Measurements from ENCODE around the gene CYB5D1. TPM values are rescaled to one million over a fixed set of nuclear protein-coding genes. Genes with fewer than 3 reads are reported as not detected.

CYB5D1 gene
- total and polyA plus RNA-seq, 2 donors from 2014 or later = 14.3 to 20.4 TPM

DNA sequence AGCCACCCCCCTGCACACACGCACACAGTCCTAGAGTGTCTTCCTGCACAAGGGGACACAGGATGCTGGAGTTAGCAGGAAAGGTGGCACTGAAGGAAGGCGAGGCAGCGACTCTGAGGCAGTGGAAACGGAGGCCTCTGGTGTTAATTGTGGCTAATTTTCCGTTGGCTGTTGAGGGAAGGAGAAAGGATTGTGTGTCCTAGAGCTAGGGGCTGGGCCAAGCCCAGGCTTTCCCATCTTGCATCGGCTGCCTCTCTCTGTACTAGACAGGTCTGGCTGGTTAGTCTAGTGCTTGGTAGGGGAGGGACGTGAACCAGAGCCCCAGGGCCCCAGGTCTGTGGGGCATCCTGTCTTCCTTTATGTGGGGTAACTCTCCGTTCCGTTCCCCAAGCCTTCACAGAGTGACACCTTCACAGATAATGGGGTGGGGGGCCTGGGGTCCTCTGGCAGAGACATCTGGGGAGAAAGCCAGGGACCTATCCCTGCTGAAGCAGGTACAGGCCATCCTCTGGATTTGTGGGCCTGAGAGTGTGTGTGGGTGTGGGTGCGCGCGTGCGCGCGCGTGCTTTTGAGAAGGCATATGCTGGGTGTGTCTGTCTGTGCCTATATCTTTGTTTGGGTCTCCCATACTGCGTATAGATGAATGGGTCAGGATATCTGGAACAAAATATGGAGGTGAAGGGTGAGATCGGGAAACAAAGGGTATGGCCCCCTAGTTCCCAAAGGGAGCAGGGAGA, 30.5 kb downstream of the CYB5D1 start, which contains the start of gene CHD3:
Gene CHD3, plus strand, starts transcription at position 606 of the 737 bp plus-strand sequence. CDS start 212 bp downstream, outside the sequence.
- H3K36me3 ChIP-seq (ENCODE audit: control insufficient read depth in 2 of 3, insufficient read depth in 3 of 3, low read length in 3 of 3) = peaks cover 8 to 13% (median 11%) of the 10 kb centered on the region in 3 donors
- intact Hi-C loops (cut with DNase I) = no loop called here
- H3K27me3 ChIP-seq (ENCODE audit: control insufficient read depth, insufficient read depth, low read length) = no peaks in the 10 kb centered on the region
- H3K4me3 ChIP-seq (ENCODE audit: low read length in 3 of 3) = peak within 1 kb of the TSS; percentile 56 to 83 (median 60)
- H3K27ac ChIP-seq (ENCODE audit: low read depth in 2 of 2, low read length in 2 of 2) = peak within 1 kb of the TSS; percentile 94 to 95
- H3K9me3 ChIP-seq (ENCODE audit: control insufficient read depth in 2 of 3, insufficient read depth in 1 of 3, low read length in 3 of 3) = no peaks in the 10 kb centered on the region
- peak within 1 kb of the TSS; percentile 26 to 86 (median 82) for H3K9ac ChIP-seq (ENCODE audit: low read length in 3 of 3)
- peaks cover 12 to 26% (median 21%) of the 10 kb centered on the region in 3 donors for H3K4me1 ChIP-seq (ENCODE audit: control insufficient read depth in 2 of 3, insufficient read depth in 2 of 3, low read depth in 1 of 3, low read length in 3 of 3)
- TF ChIP-seq, protein P1, sequence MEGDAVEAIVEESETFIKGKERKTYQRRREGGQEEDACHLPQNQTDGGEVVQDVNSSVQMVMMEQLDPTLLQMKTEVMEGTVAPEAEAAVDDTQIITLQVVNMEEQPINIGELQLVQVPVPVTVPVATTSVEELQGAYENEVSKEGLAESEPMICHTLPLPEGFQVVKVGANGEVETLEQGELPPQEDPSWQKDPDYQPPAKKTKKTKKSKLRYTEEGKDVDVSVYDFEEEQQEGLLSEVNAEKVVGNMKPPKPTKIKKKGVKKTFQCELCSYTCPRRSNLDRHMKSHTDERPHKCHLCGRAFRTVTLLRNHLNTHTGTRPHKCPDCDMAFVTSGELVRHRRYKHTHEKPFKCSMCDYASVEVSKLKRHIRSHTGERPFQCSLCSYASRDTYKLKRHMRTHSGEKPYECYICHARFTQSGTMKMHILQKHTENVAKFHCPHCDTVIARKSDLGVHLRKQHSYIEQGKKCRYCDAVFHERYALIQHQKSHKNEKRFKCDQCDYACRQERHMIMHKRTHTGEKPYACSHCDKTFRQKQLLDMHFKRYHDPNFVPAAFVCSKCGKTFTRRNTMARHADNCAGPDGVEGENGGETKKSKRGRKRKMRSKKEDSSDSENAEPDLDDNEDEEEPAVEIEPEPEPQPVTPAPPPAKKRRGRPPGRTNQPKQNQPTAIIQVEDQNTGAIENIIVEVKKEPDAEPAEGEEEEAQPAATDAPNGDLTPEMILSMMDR (IDR thresholded peaks at IDR 0.05; ENCODE audit: borderline replicate concordance, extremely low read depth, insufficient read depth) = no peak
- no peak for FAIRE-seq
- DNase-seq = peak in 1 of 5 donors; percentile 5

DNA sequence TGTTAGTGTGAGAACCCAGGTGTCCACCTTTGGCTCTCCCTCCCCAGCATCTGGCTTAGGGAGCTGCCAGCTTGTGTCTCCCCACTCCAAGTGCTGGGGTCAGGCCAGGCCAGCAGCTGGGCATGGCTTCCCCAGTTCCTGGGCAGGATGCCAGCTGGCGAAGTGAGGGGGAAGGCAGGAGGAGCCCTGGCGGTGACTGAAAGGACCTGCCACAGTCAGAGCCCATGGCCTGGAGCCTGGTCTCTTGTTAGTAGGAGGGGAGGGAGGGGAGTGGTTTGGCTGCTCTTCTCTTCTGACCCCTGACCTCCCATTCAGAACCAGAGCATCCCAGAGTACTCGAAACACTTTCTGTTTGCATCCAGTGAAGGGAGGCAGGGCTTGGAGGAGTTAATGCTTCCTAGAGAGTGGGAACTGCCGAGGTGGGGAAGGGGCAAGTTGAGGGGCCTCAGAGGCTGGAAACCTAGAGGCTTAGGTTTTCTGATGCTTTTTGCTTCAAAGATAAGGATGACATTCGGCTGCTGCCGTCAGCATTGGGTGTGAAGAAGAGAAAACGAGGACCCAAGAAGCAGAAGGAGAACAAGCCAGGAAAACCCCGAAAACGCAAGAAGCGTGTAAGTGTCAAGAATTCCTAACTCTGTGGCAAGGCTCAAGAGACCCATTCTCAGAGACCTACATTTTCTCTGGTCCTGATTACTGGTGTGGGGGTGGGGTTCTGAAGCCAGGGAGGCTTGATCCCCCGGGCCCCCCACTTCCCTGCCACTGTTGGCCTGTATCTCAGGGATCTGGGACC, 31.6 kb downstream of the CYB5D1 start:
- H3K9ac ChIP-seq (ENCODE audit: low read length in 3 of 3) = peak overlapping the region in 2 of 3 donors; percentile 37 to 86
- intact Hi-C loops (cut with DNase I) = no loop called here
- no peaks in the 10 kb centered on the region for H3K9me3 ChIP-seq (ENCODE audit: control insufficient read depth in 2 of 3, insufficient read depth in 1 of 3, low read length in 3 of 3)
- peaks cover 12 to 26% (median 21%) of the 10 kb centered on the region in 3 donors for H3K4me1 ChIP-seq (ENCODE audit: control insufficient read depth in 2 of 3, insufficient read depth in 2 of 3, low read depth in 1 of 3, low read length in 3 of 3)
- no peaks in the 10 kb centered on the region for H3K27me3 ChIP-seq (ENCODE audit: control insufficient read depth, insufficient read depth, low read length)
- DNase-seq (peak; percentile 83 to 98 (median 92)), FAIRE-seq (peak; percentile 76)
- peaks cover 10 to 23% (median 11%) of the 10 kb centered on the region in 3 donors for H3K36me3 ChIP-seq (ENCODE audit: control insufficient read depth in 2 of 3, insufficient read depth in 3 of 3, low read length in 3 of 3)
- peak overlapping the region in 1 of 3 donors; percentile 35 for H3K4me3 ChIP-seq (ENCODE audit: low read length in 3 of 3)
- TF ChIP-seq, protein P1 (IDR thresholded peaks at IDR 0.05; ENCODE audit: borderline replicate concordance, extremely low read depth, insufficient read depth) = peak; percentile 52
- H3K27ac ChIP-seq (ENCODE audit: low read depth in 2 of 2, low read length in 2 of 2) = peak overlapping the region; percentile 94 to 95

DNA sequence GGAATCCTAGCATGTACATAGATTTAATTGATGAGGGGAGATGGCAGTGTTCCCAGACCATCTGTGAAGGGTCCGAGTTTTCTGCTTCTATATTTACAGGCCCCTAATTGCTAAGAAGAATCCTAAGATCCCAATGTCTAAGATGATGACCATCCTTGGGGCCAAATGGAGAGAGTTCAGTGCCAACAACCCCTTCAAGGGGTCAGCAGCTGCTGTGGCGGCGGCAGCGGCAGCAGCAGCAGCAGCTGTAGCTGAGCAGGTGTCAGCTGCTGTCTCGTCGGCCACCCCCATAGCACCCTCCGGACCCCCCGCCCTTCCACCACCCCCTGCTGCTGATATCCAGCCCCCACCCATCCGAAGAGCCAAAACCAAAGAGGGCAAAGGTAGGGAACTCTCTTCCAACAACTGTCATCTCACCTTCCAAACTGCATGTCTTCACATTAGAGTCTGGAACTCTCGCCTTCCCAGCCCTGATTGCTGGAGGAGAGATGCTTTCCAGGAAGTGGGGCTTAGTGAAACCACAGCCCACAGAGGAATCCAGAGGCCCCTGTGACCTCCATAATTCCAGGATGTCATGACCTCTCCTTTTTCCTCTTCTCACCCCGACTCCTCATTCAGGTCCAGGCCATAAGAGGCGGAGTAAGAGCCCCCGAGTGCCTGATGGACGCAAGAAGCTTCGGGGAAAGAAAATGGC, 35.5 kb downstream of the CYB5D1 start:
- H3K27me3 ChIP-seq (ENCODE audit: control insufficient read depth, insufficient read depth, low read length) = no peaks in the 10 kb centered on the region
- intact Hi-C loops (cut with DNase I) = no loop called here
- peaks cover 10 to 16% (median 16%) of the 10 kb centered on the region in 3 donors for H3K4me1 ChIP-seq (ENCODE audit: control insufficient read depth in 2 of 3, insufficient read depth in 2 of 3, low read depth in 1 of 3, low read length in 3 of 3)
- TF ChIP-seq, protein P1 (IDR thresholded peaks at IDR 0.05; ENCODE audit: borderline replicate concordance, extremely low read depth, insufficient read depth) = no peak
- peaks cover 25 to 48% (median 28%) of the 10 kb centered on the region in 3 donors for H3K36me3 ChIP-seq (ENCODE audit: control insufficient read depth in 2 of 3, insufficient read depth in 3 of 3, low read length in 3 of 3)
- no peaks in the 10 kb centered on the region for H3K9me3 ChIP-seq (ENCODE audit: control insufficient read depth in 2 of 3, insufficient read depth in 1 of 3, low read length in 3 of 3)
- FAIRE-seq (no peak), DNase-seq (no peak)
- no peak overlapping the region for H3K9ac ChIP-seq (ENCODE audit: low read length in 3 of 3)
- H3K27ac ChIP-seq (ENCODE audit: low read depth in 2 of 2, low read length in 2 of 2) = no peak overlapping the region
- H3K4me3 ChIP-seq (ENCODE audit: low read length in 3 of 3) = no peak overlapping the region
